GM21576 (cell line): ENCODE results near the gene SRPK3.
"Not testable (repeated sequence)": the region's sequence is repeated elsewhere in the genome, so short reads cannot be mapped to it uniquely, and the experiment has no call there.

Experiments
- ATAC-seq: cut with Tn5 transposase; IDR thresholded peaks from one replicate; pipeline ENCODE4 v1.9.1; 2021; ENCODE audit warnings: mild to moderate bottlenecking, moderate library complexity; ENCODE audit not compliant: unreplicated experiment

SRPK3 gene

GRCh38 chrX:153745067-153745433 is 35.8 kb upstream of the SRPK3 start:
- ATAC-seq: not testable (repeated sequence)

DNA sequence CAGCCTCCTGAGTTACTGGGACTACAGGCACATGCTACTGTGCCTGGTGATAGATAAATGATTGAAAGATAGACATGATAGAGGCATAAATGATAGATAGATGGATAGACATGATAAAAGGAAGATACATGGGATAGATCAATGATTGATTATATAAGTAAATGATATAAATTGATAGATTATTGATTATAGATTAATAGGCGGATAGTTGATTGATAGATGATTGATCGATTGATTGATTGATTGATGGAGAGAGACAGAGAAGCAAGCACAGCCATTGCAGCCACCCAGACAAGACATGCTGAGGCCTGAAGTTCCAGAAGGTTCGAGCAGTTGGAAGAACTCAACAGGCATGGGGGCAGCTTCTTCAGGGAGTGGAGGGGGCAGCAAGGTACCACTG is 34.5 kb upstream of the SRPK3 start:
- no peak for ATAC-seq

- ATAC-seq: not testable (repeated sequence)
These were observed 33.9 kb upstream of the SRPK3 start for GRCh38 chrX:153746991-153747390.

DNA sequence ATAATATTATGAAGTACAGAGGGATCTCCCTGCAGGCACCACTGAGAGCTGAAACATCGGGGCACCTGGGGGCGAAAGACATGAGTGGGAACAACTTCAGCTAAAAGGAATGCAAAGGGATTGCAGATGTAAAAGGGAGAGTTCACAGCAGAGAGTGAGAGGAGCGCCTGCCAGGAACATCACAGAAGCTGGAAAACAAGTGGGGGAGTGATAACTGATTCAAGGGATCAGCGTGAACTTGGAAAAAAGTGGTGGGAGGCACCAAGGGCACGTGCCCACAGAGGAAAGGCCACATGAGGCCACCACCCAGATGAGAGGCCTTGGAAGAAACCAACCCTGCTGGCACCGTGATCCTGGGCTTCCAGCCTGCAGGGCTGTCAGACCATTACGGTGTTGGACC is 31.8 kb upstream of the SRPK3 start:
- ATAC-seq: not testable (repeated sequence)

DNA sequence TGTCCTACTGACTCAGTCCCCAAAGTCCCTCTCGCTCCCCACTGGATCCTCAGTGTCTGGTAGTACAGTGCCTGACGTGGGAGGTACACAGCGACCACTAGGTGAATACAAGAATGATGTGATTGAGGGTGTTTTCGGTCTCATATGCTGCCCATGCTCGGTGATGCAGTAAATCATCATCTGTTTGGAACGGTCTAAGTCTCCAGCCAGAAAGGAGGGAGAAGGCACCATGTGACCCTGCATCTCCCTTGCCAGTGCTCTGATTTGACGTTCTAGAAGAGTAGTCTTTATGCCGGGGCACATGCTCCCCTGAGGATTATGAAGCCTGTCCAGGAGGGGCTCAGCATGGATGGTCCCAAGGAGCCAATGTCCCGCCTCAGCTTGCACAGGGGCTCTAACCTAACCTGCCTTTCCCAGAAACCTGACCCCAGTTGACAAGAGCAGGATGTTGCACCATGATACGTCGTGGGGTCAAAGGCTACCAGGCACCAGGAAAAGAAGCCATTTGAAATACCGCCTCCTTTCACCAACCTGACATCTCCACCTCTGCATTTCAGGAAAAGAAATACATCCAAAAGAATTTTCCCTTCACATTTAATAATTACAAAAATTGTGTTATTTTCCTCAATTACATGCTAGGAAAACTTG is 30.6 kb upstream of the SRPK3 start:
- no peak for ATAC-seq

DNA sequence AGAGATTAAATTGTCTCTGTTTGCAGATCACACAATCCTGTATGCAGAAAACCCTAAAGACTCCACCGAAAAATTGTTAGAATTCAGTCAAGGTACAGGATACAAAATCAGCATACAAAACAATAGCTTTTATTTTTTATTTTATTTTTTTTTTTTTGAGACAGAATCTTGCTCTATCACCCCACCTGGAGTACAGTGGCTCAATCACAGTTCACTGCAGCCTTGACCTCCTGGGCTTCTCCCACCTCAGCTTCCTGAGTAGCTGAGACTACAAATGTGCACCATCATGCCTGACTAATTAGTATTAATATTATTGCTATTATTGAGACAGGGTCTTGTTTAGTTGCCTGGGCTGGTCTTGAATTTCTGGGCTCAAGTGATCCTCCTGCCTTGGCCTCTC is 25.7 kb upstream of the SRPK3 start:
- ATAC-seq: no peak

GRCh38 chrX:153761863-153762262 is 19.0 kb upstream of the SRPK3 start:
- no peak for ATAC-seq

DNA sequence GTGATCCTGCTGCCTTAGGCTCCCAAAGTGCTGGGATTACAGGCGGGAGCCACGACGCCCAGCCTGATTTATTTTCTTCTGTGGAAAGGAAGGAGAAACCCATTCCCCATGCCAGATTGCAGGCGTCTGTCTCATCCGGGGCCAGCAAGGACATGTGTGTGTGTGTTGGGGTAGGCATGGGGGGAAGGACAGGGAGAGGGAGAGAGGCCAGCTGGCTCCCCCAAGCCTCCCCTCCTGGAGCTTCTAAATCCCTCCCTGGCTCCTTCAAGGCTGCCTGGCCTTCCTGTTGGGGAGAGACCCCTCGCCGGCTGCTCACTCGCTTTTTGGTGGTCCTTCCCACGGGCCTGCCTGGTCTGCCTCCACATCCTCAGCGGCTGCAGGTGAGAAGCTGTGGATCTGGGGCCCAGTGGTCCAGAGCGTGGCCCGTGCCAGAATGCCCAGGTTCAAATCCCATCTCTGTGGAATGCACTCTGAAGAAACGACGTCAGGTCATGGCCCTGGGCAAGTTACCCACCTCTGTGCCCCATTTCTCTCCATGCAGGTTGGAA is 18.1 kb upstream of the SRPK3 start:
- ATAC-seq: no peak

- ATAC-seq: no peak
These were observed 17.4 kb upstream of the SRPK3 start for GRCh38 chrX:153763298-153763932.

DNA sequence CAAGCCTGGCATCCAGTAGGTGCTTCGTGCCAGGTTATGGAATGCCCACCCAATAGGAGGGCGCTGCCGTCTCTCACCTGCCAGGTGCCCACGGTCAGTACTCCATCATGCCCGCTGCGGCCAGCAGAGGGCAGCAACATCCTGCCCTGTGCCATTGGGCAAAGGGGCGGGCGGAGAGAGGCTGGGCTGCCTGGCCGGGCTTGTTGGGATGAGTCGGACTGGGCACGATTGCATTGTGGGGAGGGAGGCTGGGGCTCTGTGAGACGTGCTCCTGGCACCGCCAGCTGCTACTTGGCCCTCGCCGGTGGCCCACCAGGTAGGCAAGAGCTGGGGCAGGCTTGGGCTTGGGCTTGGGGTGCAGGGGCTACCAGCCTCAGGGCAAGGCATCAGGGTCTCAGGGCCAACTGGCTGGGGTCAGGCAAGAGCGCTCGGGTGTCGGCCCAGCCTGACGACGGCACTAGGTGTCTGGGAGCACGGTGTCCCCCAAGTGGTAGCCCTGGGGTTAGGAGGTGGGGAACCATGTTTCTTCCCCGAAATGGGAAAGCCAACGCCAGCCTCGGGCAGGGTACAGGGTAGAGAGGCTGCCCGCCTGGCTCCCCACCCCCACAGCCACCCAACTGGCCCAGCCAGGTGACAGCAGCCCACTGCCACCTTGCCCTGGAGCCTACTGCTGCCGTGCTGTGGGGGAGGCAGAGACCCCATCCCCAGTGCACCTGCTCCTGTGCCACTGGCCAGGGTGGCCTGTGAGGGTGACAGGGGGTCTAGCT is 16.7 kb upstream of the SRPK3 start, which contains the start of gene PLXNB3:
Gene PLXNB3 (plus strand): TSS at position 261 of the 767 bp plus-strand sequence. CDS start 1,287 bp downstream, outside the sequence.
- ATAC-seq: peak; percentile 66

GRCh38 chrX:153764786-153765137 is 16.1 kb upstream of the SRPK3 start:
- ATAC-seq: no peak

- no peak for ATAC-seq
These were observed 15.4 kb upstream of the SRPK3 start for GRCh38 chrX:153765138-153766079.

DNA sequence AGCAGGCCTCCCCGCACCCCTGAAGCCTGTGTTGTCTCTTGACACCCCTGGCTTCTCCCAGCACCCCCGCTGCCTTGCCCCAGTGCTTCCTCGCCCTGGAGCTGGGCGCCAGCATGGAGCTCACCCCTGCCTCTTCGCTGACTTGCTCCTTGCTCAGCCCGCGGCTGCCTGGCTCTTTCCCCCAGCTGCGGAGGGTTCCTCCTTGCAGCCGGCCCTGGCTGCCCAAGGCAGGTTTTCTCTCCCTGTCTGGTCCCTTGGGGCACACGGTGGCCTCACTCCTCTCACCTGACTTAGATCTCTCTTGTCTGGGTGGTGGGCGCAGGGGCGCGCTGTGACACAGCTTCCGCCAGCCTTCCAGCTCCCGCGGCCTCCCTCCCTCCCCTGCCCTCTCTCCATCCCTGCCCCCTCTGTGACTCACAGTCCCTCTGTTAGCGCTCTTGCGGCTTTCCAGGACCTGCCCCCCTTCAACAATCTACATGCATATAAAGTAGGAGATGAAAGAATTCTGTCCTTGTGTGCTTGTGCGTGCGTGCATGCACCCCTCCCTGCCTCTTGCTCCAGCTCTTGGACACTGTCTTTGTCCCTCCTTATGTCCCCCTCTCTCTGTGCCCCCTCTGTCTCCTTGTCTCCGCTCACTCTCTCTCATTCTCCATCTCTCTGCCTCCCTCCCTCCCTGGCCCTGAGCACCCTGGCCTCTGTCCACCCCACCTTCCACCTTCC is 14.6 kb upstream of the SRPK3 start:
- no peak for ATAC-seq

DNA sequence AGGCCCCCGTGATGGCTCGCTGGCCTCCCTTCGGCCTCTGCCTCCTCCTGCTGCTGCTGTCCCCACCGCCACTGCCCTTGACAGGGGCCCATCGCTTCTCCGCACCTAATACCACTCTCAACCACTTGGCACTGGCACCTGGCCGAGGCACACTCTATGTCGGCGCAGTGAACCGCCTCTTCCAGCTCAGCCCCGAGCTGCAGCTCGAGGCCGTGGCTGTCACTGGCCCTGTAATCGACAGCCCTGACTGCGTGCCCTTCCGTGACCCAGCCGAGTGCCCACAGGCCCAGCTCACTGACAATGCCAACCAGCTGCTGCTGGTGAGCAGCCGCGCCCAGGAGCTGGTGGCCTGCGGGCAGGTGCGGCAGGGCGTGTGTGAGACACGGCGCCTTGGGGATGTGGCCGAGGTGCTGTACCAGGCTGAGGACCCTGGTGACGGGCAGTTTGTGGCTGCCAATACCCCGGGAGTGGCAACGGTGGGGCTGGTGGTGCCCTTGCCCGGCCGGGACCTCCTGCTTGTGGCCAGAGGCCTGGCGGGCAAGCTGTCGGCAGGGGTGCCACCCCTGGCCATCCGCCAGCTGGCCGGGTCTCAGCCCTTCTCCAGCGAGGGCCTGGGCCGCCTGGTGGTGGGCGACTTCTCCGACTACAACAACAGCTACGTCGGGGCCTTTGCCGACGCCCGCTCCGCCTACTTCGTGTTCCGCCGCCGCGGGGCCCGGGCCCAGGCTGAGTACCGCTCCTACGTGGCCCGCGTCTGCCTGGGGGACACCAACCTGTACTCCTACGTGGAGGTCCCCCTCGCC is 13.8 kb upstream of the SRPK3 start:
- no peak for ATAC-seq

DNA sequence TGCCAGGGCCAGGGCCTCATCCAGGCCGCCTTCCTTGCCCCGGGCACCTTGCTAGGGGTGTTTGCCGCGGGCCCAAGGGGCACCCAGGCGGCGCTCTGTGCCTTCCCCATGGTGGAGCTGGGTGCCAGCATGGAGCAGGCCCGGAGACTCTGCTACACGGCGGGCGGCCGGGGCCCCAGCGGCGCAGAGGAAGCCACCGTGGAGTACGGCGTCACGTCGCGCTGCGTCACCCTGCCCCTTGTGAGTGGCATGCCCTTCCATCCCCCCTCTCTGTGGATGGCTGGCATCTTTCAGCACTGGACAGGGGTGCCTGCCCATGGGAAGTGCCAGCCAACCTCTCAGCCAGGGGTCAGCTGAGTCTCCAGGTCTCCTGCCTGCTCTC is 13.2 kb upstream of the SRPK3 start:
- no peak for ATAC-seq

GRCh38 chrX:153768311-153769157 is 12.3 kb upstream of the SRPK3 start:
- no peak for ATAC-seq

DNA sequence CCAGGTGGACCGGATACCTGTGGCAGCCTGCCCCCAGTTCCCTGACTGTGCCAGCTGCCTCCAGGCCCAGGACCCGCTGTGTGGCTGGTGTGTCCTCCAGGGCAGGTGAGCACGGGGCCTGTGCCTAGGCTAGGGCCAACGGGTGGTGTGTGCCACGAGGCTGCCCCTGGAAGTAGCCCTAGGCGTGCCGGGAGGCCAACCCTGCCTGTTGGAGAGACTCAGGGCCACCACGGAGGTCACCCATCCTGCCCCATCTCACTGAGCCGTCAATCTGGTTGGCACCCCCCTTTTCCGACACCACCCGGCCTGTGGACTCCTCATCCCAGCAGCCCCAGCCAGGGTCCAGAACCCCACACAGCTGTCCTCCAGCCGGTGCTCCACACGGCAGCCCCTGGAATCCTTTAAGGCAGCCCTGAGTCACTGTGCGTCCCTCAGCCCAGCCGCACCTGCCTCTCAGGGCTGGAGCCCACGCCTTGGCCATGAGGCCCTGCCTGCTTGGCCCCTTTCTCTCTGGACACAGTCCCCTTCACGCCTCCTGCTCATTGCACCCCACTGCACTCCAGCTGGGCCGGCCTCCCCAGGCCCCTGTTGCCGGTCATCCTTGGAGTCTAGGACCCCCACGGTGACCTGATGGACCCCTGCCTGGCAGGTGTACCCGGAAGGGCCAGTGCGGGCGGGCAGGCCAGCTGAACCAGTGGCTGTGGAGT is 11.5 kb upstream of the SRPK3 start:
- no peak for ATAC-seq
